Panc1 (cell line): Measurements from ENCODE around the gene PIGC. TPM values are rescaled to one million over a fixed set of nuclear protein-coding genes. Genes with fewer than 3 reads are reported as not detected.

Source experiments
- ATAC-seq: fragments of 200-7000 bp; cut with Tn5 transposase; 2 replicates; pipeline ENCODE4 v1.9.1; 2020; ENCODE audit warnings: mild to moderate bottlenecking, moderate library complexity
- BruUV-seq: library from RNA; stranded (reverse); fragments of 400-500 nt; replicated peaks from 2 replicates; lab custom pipeline; 2021; lab: Mats Ljungman, UMichigan
- CTCF ChIA-PET: fragments of 300-600 bp; sonication (Branson Sonifier 250); formaldehyde crosslinking; loops from one replicate; lab custom pipeline; 2022; ENCODE audit warnings: antibody characterized with exemption; lab: Charles Lee
- POLR2A ChIA-PET: fragments of 300-600 bp; sonication (Branson Sonifier 250); formaldehyde crosslinking; loops from one replicate; lab custom pipeline; 2022; ENCODE audit warnings: antibody characterized with exemption; lab: Charles Lee
- DNase-seq: peaks from one replicate; pipeline ENCODE4 v3.0.0-alpha.2; 2010; ENCODE audit warnings: low read depth, low spot score
- H3K27ac ChIP-seq: 2 replicates; pipeline ENCODE4 v1.5.1; 2011; ENCODE audit warnings: mild to moderate bottlenecking, low read length, inconsistent platforms
- H3K27me3 ChIP-seq: fragments of 200-500 bp; sonication (Bioruptor generic); 2 replicates; pipeline ENCODE4 v1.6.0; 2014; ENCODE audit warnings: low read length, inconsistent platforms; ENCODE audit not compliant: control insufficient read depth, insufficient read depth
- H3K36me3 ChIP-seq: fragments of 200-500 bp; sonication (Bioruptor generic); 2 replicates; pipeline ENCODE4 v1.5.1; 2014; ENCODE audit warnings: inconsistent platforms, mild to moderate bottlenecking, low read length, moderate library complexity; ENCODE audit not compliant: control insufficient read depth, insufficient read depth
- H3K4me1 ChIP-seq: 2 replicates; pipeline ENCODE4 v1.5.1; 2011; ENCODE audit warnings: inconsistent platforms, mild to moderate bottlenecking, low read length, moderate library complexity; ENCODE audit not compliant: control insufficient read depth, insufficient read depth
- H3K4me3 ChIP-seq, 2 experiments: 2 replicates each; pipeline ENCODE4 v1.5.1; 2011 to 2012; ENCODE audit warnings: low read depth in 2 of 2, low read length in 2 of 2, mild to moderate bottlenecking in 2 of 2, inconsistent platforms in 1 of 2, moderate library complexity in 1 of 2
- H3K9me3 ChIP-seq: fragments of 200-500 bp; sonication (Bioruptor generic); 2 replicates; pipeline ENCODE4 v1.5.1; 2014; ENCODE audit warnings: low read depth, mild to moderate bottlenecking, inconsistent platforms, low read length, moderate library complexity; ENCODE audit not compliant: control insufficient read depth, insufficient read depth
- CTCF ChIP-seq: fragments of 450-650 bp; IDR thresholded peaks from 2 replicates; pipeline ENCODE4 v1.5.1; 2017; ENCODE audit warnings: mild to moderate bottlenecking
- POLR2AphosphoS5 ChIP-seq: IDR thresholded peaks from 2 replicates; pipeline ENCODE4 v1.6.1; 2012; ENCODE audit warnings: mild to moderate bottlenecking, low read depth, low read length, moderate library complexity
- SIN3A ChIP-seq: IDR thresholded peaks from 2 replicates; pipeline ENCODE4 v1.6.1; 2012; ENCODE audit warnings: low read depth, mild to moderate bottlenecking, low read length, moderate library complexity, borderline replicate concordance; ENCODE audit not compliant: insufficient read depth
- TCF7L2 ChIP-seq: IDR thresholded peaks from 2 replicates; pipeline ENCODE4 v1.6.1; 2011; ENCODE audit warnings: mild to moderate bottlenecking, low read depth, low read length, inconsistent platforms
- in situ Hi-C: cut with HindIII; loops from 2 replicates; pipeline ENCODE4 v1.10.0; 2016; ENCODE audit warnings: low sequenced_read_pairs, low pct_unique_long_range_greater_than_20kb
- intact Hi-C: fragments of 100-400 bp; cut with micrococcal nuclease; formaldehyde crosslinking; loops from one replicate; pipeline ENCODE4 v1.10.0; 2022; ENCODE audit not compliant: unreplicated experiment
- total RNA-seq: library from RNA; stranded (reverse); gene quantifications from one replicate; pipeline ENCODE4 v1.2.1, GENCODE V29; 2021; ENCODE audit not compliant: unreplicated experiment
- TF ChIP-seq, protein P1 (sequence below), 2 experiments: IDR thresholded peaks; 2 replicates each; pipeline ENCODE4 v1.6.1; 2011 to 2012; ENCODE audit warnings: low read depth in 2 of 2, control low read depth in 1 of 2, low read length in 1 of 2, mild to moderate bottlenecking in 1 of 2, moderate library complexity in 1 of 2; ENCODE audit not compliant: insufficient read depth in 1 of 2

The PIGC gene
- total RNA-seq, 1 experiment from 2014 or later, result 23.6 TPM

GRCh38 chr1:172395576-172395975 is 48.3 kb downstream of the PIGC start:
- no peaks in the 10 kb centered on the region for H3K27me3 ChIP-seq
- no peaks in the 10 kb centered on the region for H3K36me3 ChIP-seq
- peaks cover 18% of the 10 kb centered on the region; the same call in 1 of the 2 replicates for H3K9me3 ChIP-seq
- ChIA-PET POLR2A (interaction anchor here (0.7 kb wide), 1 partner anchor 74 kb away, joined by 13 read pairs; no protein-coding TSS in a partner anchor), CTCF (interaction anchor here (0.7 kb wide), 1 partner anchor 410 kb away, joined by 5 read pairs; no protein-coding TSS in a partner anchor)
- intact Hi-C loops (loop anchor here (5.0 kb wide), 2 partner anchors 73 to 393 kb away; no protein-coding TSS in a partner anchor), in situ Hi-C loops (no loop called here)
- peak overlapping the region; percentile 100 for H3K27ac ChIP-seq
- no peak for ATAC-seq
- no peak overlapping the region for H3K4me3 ChIP-seq
- TF ChIP-seq POLR2AphosphoS5 (no peak), CTCF (no peak), SIN3A (no peak), TCF7L2 (no peak)
- TF ChIP-seq, protein P1, sequence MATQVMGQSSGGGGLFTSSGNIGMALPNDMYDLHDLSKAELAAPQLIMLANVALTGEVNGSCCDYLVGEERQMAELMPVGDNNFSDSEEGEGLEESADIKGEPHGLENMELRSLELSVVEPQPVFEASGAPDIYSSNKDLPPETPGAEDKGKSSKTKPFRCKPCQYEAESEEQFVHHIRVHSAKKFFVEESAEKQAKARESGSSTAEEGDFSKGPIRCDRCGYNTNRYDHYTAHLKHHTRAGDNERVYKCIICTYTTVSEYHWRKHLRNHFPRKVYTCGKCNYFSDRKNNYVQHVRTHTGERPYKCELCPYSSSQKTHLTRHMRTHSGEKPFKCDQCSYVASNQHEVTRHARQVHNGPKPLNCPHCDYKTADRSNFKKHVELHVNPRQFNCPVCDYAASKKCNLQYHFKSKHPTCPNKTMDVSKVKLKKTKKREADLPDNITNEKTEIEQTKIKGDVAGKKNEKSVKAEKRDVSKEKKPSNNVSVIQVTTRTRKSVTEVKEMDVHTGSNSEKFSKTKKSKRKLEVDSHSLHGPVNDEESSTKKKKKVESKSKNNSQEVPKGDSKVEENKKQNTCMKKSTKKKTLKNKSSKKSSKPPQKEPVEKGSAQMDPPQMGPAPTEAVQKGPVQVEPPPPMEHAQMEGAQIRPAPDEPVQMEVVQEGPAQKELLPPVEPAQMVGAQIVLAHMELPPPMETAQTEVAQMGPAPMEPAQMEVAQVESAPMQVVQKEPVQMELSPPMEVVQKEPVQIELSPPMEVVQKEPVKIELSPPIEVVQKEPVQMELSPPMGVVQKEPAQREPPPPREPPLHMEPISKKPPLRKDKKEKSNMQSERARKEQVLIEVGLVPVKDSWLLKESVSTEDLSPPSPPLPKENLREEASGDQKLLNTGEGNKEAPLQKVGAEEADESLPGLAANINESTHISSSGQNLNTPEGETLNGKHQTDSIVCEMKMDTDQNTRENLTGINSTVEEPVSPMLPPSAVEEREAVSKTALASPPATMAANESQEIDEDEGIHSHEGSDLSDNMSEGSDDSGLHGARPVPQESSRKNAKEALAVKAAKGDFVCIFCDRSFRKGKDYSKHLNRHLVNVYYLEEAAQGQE (IDR thresholded peaks at IDR 0.05; ENCODE audit: insufficient read depth in 1 of 2, low read depth in 2 of 2, low read length in 1 of 2), result no peak
- BruUV-seq, result no TSS peak
- H3K4me1 ChIP-seq, result peaks cover 29% of the 10 kb centered on the region
- no peak for DNase-seq

GRCh38 chr1:172394811-172395210 is 49.1 kb downstream of the PIGC start:
- intact Hi-C loops (loop anchor here (5.0 kb wide), 2 partner anchors 73 to 393 kb away; no protein-coding TSS in a partner anchor), in situ Hi-C loops (no loop called here)
- peak overlapping the region; percentile 100 for H3K27ac ChIP-seq
- no peak overlapping the region for H3K4me3 ChIP-seq
- BruUV-seq, result no TSS peak
- ATAC-seq (no peak), DNase-seq (no peak)
- TF ChIP-seq CTCF (no peak), SIN3A (no peak), POLR2AphosphoS5 (no peak), TCF7L2 (no peak)
- TF ChIP-seq, protein P1 (IDR thresholded peaks at IDR 0.05; ENCODE audit: insufficient read depth in 1 of 2, low read depth in 2 of 2, low read length in 1 of 2), result no peak
- ChIA-PET CTCF (interaction anchor here (0.7 to 1.1 kb wide), 3 partner anchors 40 to 409 kb away, joined by 3 to 7 read pairs (median 5); no protein-coding TSS in a partner anchor), POLR2A (interaction anchor here (0.7 kb wide), 2 partner anchors 73 to 213 kb away, joined by 3 to 13 read pairs; no protein-coding TSS in a partner anchor)
- peaks cover 18% of the 10 kb centered on the region; the same call in 1 of the 2 replicates for H3K9me3 ChIP-seq
- H3K4me1 ChIP-seq, result peaks cover 24% of the 10 kb centered on the region
- no peaks in the 10 kb centered on the region for H3K27me3 ChIP-seq
- H3K36me3 ChIP-seq, result no peaks in the 10 kb centered on the region
